ENCODE results near the gene SLC2A8.

SLC2A8 gene

GRCh38 chr9:127437497-127438264 lies 40.7 kb downstream of the SLC2A8 start:
- Histone ChIP-seq H3K9ac (ENCODE audit: low read length) (no peak overlapping the region), H3K4me2 (ENCODE audit: low read length) (no peak overlapping the region), H3K27ac (ENCODE audit: low read depth, low read length) (no peak overlapping the region), H3K79me2 (ENCODE audit: control insufficient read depth, insufficient read depth, low read length) (no peaks in the 10 kb centered on the region), H2BK15ac (replicated peaks; ENCODE audit: low read depth) (no peak overlapping the region), H3K56ac (ENCODE audit: low read length) (no peak overlapping the region), H3K23ac (ENCODE audit: low read length) (no peak overlapping the region), H3K4ac (ENCODE audit: low read depth, low read length) (no peak overlapping the region), H3K4me3 (ENCODE audit: low read length) (no peak overlapping the region), H4K8ac (ENCODE audit: low read depth, low read length) (no peak overlapping the region), H3K18ac (ENCODE audit: low read length) (no peak overlapping the region), H4K5ac (ENCODE audit: low read length) (no peak overlapping the region), H2BK120ac (ENCODE audit: low read depth, low read length) (no peak overlapping the region), H2BK5ac (ENCODE audit: low read length) (no peak overlapping the region), H3K36me3 (ENCODE audit: control insufficient read depth, insufficient read depth, low read length) (peaks cover 7% of the 10 kb centered on the region), H2AK5ac (ENCODE audit: low read length) (no peak overlapping the region), H3K27me3 (ENCODE audit: insufficient read depth, low read length, poor library complexity) (no peaks in the 10 kb centered on the region), H3K4me1 (ENCODE audit: control insufficient read depth, low read depth, low read length) (no peaks in the 10 kb centered on the region), H3K79me1 (ENCODE audit: low read length) (no peaks in the 10 kb centered on the region)
- WGBS (ENCODE audit: extremely low coverage, insufficient coverage, low lambda C conversion rate) = no CpG with 5 or more reads among the region's 12 CpGs
- peak; percentile 31 for DNase-seq

GRCh38 chr9:127438394-127438793 lies 41.4 kb downstream of the SLC2A8 start:
- no peak overlapping the region for H3K4me2 ChIP-seq (ENCODE audit: low read length)
- no peak overlapping the region for H3K4ac ChIP-seq (ENCODE audit: low read depth, low read length)
- no peak overlapping the region for H4K5ac ChIP-seq (ENCODE audit: low read length)
- no peak overlapping the region for H2BK5ac ChIP-seq (ENCODE audit: low read length)
- no peak overlapping the region for H2BK15ac ChIP-seq (replicated peaks; ENCODE audit: low read depth)
- DNase-seq = no peak
- no peak overlapping the region for H3K23ac ChIP-seq (ENCODE audit: low read length)
- no peaks in the 10 kb centered on the region for H3K27me3 ChIP-seq (ENCODE audit: insufficient read depth, low read length, poor library complexity)
- no peak overlapping the region for H2AK5ac ChIP-seq (ENCODE audit: low read length)
- no CpG with 5 or more reads among the region's 9 CpGs for WGBS (ENCODE audit: extremely low coverage, insufficient coverage, low lambda C conversion rate)
- H3K4me1 ChIP-seq (ENCODE audit: control insufficient read depth, low read depth, low read length) = no peaks in the 10 kb centered on the region
- no peaks in the 10 kb centered on the region for H3K79me2 ChIP-seq (ENCODE audit: control insufficient read depth, insufficient read depth, low read length)
- no peak overlapping the region for H3K27ac ChIP-seq (ENCODE audit: low read depth, low read length)
- no peak overlapping the region for H3K9ac ChIP-seq (ENCODE audit: low read length)
- H3K4me3 ChIP-seq (ENCODE audit: low read length) = no peak overlapping the region
- H3K56ac ChIP-seq (ENCODE audit: low read length) = no peak overlapping the region
- no peak overlapping the region for H2BK120ac ChIP-seq (ENCODE audit: low read depth, low read length)
- H3K36me3 ChIP-seq (ENCODE audit: control insufficient read depth, insufficient read depth, low read length) = peaks cover 7% of the 10 kb centered on the region
- no peaks in the 10 kb centered on the region for H3K79me1 ChIP-seq (ENCODE audit: low read length)
- no peak overlapping the region for H3K18ac ChIP-seq (ENCODE audit: low read length)
- no peak overlapping the region for H4K8ac ChIP-seq (ENCODE audit: low read depth, low read length)

DNA sequence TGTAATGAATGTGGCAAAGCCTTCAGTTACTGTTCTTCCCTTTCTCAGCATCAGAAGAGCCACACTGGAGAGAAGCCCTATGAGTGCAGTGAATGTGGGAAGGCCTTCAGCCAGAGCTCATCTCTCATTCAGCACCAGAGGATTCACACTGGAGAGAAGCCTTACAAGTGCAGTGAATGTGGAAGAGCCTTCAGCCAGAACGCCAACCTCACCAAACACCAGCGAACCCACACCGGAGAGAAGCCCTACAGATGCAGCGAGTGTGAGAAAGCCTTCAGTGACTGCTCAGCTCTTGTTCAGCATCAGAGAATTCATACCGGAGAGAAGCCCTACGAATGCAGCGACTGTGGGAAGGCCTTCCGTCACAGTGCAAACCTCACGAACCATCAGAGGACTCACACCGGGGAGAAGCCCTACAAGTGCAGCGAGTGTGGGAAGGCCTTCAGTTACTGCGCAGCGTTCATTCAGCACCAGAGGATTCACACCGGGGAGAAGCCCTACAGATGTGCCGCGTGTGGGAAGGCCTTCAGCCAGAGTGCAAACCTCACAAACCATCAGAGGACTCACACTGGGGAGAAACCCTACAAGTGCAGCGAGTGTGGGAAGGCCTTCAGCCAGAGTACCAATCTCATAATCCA lies 47.4 kb downstream of the SLC2A8 start:
- Histone ChIP-seq H2BK15ac (replicated peaks; ENCODE audit: low read depth) (no peak overlapping the region), H4K8ac (ENCODE audit: low read depth, low read length) (no peak overlapping the region), H4K5ac (ENCODE audit: low read length) (no peak overlapping the region), H3K4me1 (ENCODE audit: control insufficient read depth, low read depth, low read length) (no peaks in the 10 kb centered on the region), H2BK5ac (ENCODE audit: low read length) (no peak overlapping the region), H3K4me2 (ENCODE audit: low read length) (no peak overlapping the region), H3K79me2 (ENCODE audit: control insufficient read depth, insufficient read depth, low read length) (peaks cover 15% of the 10 kb centered on the region), H3K4me3 (ENCODE audit: low read length) (no peak overlapping the region), H3K36me3 (ENCODE audit: control insufficient read depth, insufficient read depth, low read length) (peaks cover 30% of the 10 kb centered on the region), H3K23ac (ENCODE audit: low read length) (no peak overlapping the region), H2AK5ac (ENCODE audit: low read length) (no peak overlapping the region), H3K56ac (ENCODE audit: low read length) (no peak overlapping the region), H2BK120ac (ENCODE audit: low read depth, low read length) (no peak overlapping the region), H3K9ac (ENCODE audit: low read length) (no peak overlapping the region), H3K27ac (ENCODE audit: low read depth, low read length) (no peak overlapping the region), H3K79me1 (ENCODE audit: low read length) (peaks cover 6% of the 10 kb centered on the region), H3K27me3 (ENCODE audit: insufficient read depth, low read length, poor library complexity) (no peaks in the 10 kb centered on the region), H3K18ac (ENCODE audit: low read length) (no peak overlapping the region), H3K4ac (ENCODE audit: low read depth, low read length) (no peak overlapping the region)
- peak; percentile 40 for DNase-seq
- WGBS (ENCODE audit: extremely low coverage, insufficient coverage, low lambda C conversion rate) = no CpG with 5 or more reads among the region's 17 CpGs

GRCh38 chr9:127444921-127445850 lies 48.2 kb downstream of the SLC2A8 start:
- H3K23ac ChIP-seq (ENCODE audit: low read length) = no peak overlapping the region
- H2AK5ac ChIP-seq (ENCODE audit: low read length) = no peak overlapping the region
- no peak overlapping the region for H2BK5ac ChIP-seq (ENCODE audit: low read length)
- H3K27ac ChIP-seq (ENCODE audit: low read depth, low read length) = no peak overlapping the region
- H3K36me3 ChIP-seq (ENCODE audit: control insufficient read depth, insufficient read depth, low read length) = peaks cover 33% of the 10 kb centered on the region
- H3K79me1 ChIP-seq (ENCODE audit: low read length) = peaks cover 6% of the 10 kb centered on the region
- DNase-seq = peak; percentile 46
- no peak overlapping the region for H2BK15ac ChIP-seq (replicated peaks; ENCODE audit: low read depth)
- no peak overlapping the region for H4K8ac ChIP-seq (ENCODE audit: low read depth, low read length)
- no peak overlapping the region for H3K18ac ChIP-seq (ENCODE audit: low read length)
- WGBS (ENCODE audit: extremely low coverage, insufficient coverage, low lambda C conversion rate) = no CpG with 5 or more reads among the region's 15 CpGs
- no peaks in the 10 kb centered on the region for H3K27me3 ChIP-seq (ENCODE audit: insufficient read depth, low read length, poor library complexity)
- no peak overlapping the region for H3K4ac ChIP-seq (ENCODE audit: low read depth, low read length)
- no peak overlapping the region for H2BK120ac ChIP-seq (ENCODE audit: low read depth, low read length)
- H3K56ac ChIP-seq (ENCODE audit: low read length) = no peak overlapping the region
- H3K79me2 ChIP-seq (ENCODE audit: control insufficient read depth, insufficient read depth, low read length) = peaks cover 23% of the 10 kb centered on the region
- H4K5ac ChIP-seq (ENCODE audit: low read length) = no peak overlapping the region
- no peak overlapping the region for H3K4me3 ChIP-seq (ENCODE audit: low read length)
- no peak overlapping the region for H3K4me2 ChIP-seq (ENCODE audit: low read length)
- no peak overlapping the region for H3K9ac ChIP-seq (ENCODE audit: low read length)
- no peaks in the 10 kb centered on the region for H3K4me1 ChIP-seq (ENCODE audit: control insufficient read depth, low read depth, low read length)

DNA sequence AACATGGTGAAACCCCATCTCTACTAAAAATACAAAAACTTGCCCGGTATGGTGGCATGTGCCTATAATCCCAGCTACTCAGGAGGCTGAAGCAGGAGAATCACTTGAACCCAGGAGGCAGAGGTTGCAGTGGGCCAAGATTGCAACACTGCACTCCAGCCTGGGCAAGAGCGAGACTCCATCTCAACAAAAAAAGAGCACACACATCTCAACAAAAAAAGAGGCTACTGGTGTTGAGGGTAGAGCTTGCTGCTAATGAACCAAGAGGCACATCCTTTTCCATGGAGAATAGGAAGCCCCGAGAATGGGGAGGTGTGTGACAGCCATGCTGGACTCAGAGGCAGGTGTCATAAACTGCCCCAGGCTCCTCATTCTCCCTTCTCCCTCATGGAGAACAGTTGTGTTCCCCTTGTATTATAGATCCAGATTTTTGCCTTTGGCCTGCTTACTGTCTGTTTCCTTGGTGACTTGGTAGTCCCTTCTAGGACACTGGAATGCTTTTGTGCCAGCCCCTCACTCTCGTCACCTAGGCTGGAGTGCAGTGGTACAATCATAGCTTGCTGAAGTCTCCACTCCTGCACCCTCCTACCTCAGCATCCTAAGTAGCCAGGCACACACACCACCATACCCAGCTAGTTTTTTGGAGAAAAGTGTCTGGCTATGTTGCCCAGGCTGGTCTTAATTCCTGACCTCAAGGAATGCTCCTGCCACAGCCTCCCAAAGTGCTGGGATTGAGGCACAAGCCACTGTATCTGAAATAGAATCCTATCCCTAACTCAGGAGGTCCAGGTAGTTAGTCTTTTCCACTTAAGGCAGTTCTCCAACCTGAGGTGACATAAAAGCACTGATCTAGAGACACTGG lies 49.1 kb downstream of the SLC2A8 start:
- H3K4me2 ChIP-seq (ENCODE audit: low read length) = no peak overlapping the region
- no peak overlapping the region for H3K56ac ChIP-seq (ENCODE audit: low read length)
- H3K36me3 ChIP-seq (ENCODE audit: control insufficient read depth, insufficient read depth, low read length) = peaks cover 33% of the 10 kb centered on the region
- H3K9ac ChIP-seq (ENCODE audit: low read length) = no peak overlapping the region
- H3K18ac ChIP-seq (ENCODE audit: low read length) = no peak overlapping the region
- H4K5ac ChIP-seq (ENCODE audit: low read length) = no peak overlapping the region
- H3K4me1 ChIP-seq (ENCODE audit: control insufficient read depth, low read depth, low read length) = no peaks in the 10 kb centered on the region
- no peak overlapping the region for H2BK15ac ChIP-seq (replicated peaks; ENCODE audit: low read depth)
- H3K27me3 ChIP-seq (ENCODE audit: insufficient read depth, low read length, poor library complexity) = no peaks in the 10 kb centered on the region
- H3K79me1 ChIP-seq (ENCODE audit: low read length) = peaks cover 6% of the 10 kb centered on the region
- H3K4ac ChIP-seq (ENCODE audit: low read depth, low read length) = no peak overlapping the region
- H4K8ac ChIP-seq (ENCODE audit: low read depth, low read length) = no peak overlapping the region
- peaks cover 32% of the 10 kb centered on the region for H3K79me2 ChIP-seq (ENCODE audit: control insufficient read depth, insufficient read depth, low read length)
- WGBS (ENCODE audit: extremely low coverage, insufficient coverage, low lambda C conversion rate) = no CpG with 5 or more reads among the region's 4 CpGs
- H3K23ac ChIP-seq (ENCODE audit: low read length) = no peak overlapping the region
- DNase-seq = peak; percentile 50
- no peak overlapping the region for H3K4me3 ChIP-seq (ENCODE audit: low read length)
- no peak overlapping the region for H2BK5ac ChIP-seq (ENCODE audit: low read length)
- H2AK5ac ChIP-seq (ENCODE audit: low read length) = no peak overlapping the region
- H2BK120ac ChIP-seq (ENCODE audit: low read depth, low read length) = no peak overlapping the region
- H3K27ac ChIP-seq (ENCODE audit: low read depth, low read length) = no peak overlapping the region

Data from mesendoderm (in vitro differentiated cells).